Measurements from ENCODE around the gene PDE4C.

The PDE4C gene

GRCh38 chr19:18254546-18255503 is 28.6 kb upstream of the PDE4C start:
- no peak for DNase-seq (ENCODE audit: low read depth)

- no peak for DNase-seq (ENCODE audit: low read depth)
These were observed 27.5 kb upstream of the PDE4C start for GRCh38 chr19:18253716-18254115.

GRCh38 chr19:18253130-18253529 is 26.9 kb upstream of the PDE4C start:
- no peak for DNase-seq (ENCODE audit: low read depth)

- DNase-seq (ENCODE audit: low read depth): no peak
These were observed 26.1 kb upstream of the PDE4C start for GRCh38 chr19:18252370-18252717.

GRCh38 chr19:18251587-18252369 is 25.5 kb upstream of the PDE4C start:
- DNase-seq (ENCODE audit: low read depth): peak; percentile 64

- DNase-seq (ENCODE audit: low read depth): no peak
These were observed 23.6 kb upstream of the PDE4C start for GRCh38 chr19:18249834-18250233.

GRCh38 chr19:18245297-18245696 is 19.1 kb upstream of the PDE4C start:
- DNase-seq (ENCODE audit: low read depth): no peak

GRCh38 chr19:18239303-18239702 is 13.1 kb upstream of the PDE4C start:
- no peak for DNase-seq (ENCODE audit: low read depth)

GRCh38 chr19:18234194-18234593 is 8.0 kb upstream of the PDE4C start:
- no peak for DNase-seq (ENCODE audit: low read depth)

GRCh38 chr19:18233224-18233825 is 7.1 kb upstream of the PDE4C start:
- DNase-seq (ENCODE audit: low read depth): peak; percentile 12

GRCh38 chr19:18232540-18233223 is 6.4 kb upstream of the PDE4C start:
- DNase-seq (ENCODE audit: low read depth): no peak

- DNase-seq (ENCODE audit: low read depth): no peak
These were observed 5.5 kb upstream of the PDE4C start for GRCh38 chr19:18231775-18232174.

GRCh38 chr19:18230941-18231734 is 4.9 kb upstream of the PDE4C start:
- no peak for DNase-seq (ENCODE audit: low read depth)

GRCh38 chr19:18229915-18230314 is 3.7 kb upstream of the PDE4C start:
- DNase-seq (ENCODE audit: low read depth): no peak

GRCh38 chr19:18229474-18229873 is 3.2 kb upstream of the PDE4C start:
- DNase-seq (ENCODE audit: low read depth): no peak

GRCh38 chr19:18227781-18228271 is 1.6 kb upstream of the PDE4C start:
- DNase-seq (ENCODE audit: low read depth): no peak

- no peak for DNase-seq (ENCODE audit: low read depth)
These were observed 930 bp upstream of the PDE4C start for GRCh38 chr19:18226956-18227780.

GRCh38 chr19:18225355-18225701 is 910 bp downstream of the PDE4C start:
- DNase-seq (ENCODE audit: low read depth): no peak

GRCh38 chr19:18224525-18225354 is 1.5 kb downstream of the PDE4C start:
- peak; percentile 65 for DNase-seq (ENCODE audit: low read depth)

All from activated T-helper 1 cell treated with Interleukin-2 at 50 U/mL for 16 hours (primary cell).